Measurements from ENCODE around the gene TIMP2.
"Not testable (repeated sequence)": the region's sequence is repeated elsewhere in the genome, so short reads cannot be mapped to it uniquely, and the experiment has no call there.

The TIMP2 gene

DNA sequence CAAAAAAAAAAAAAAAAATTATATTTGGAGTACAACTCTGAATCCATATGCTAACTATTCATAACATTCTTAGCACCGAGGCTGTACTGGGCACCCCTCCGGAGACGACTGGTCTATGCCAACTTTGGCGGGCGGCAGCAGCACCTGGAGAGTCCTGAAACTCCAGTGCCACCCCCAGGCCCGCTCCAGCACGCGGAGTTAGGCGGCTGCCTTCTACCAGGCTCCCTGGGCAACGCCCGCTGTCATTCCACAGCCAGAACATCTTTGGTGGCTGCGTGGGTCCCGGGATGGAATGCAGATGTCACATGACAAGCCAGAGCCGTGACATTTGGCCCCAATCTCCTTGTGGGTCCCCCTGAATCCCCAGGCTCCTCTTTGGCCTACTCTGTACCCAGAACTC is 6.2 kb downstream of the TIMP2 start:
- H3K27ac ChIP-seq: no peak overlapping the region
- TF ChIP-seq ZFX (IDR thresholded peaks at IDR 0.05): no peak
- TF ChIP-seq, protein P1, sequence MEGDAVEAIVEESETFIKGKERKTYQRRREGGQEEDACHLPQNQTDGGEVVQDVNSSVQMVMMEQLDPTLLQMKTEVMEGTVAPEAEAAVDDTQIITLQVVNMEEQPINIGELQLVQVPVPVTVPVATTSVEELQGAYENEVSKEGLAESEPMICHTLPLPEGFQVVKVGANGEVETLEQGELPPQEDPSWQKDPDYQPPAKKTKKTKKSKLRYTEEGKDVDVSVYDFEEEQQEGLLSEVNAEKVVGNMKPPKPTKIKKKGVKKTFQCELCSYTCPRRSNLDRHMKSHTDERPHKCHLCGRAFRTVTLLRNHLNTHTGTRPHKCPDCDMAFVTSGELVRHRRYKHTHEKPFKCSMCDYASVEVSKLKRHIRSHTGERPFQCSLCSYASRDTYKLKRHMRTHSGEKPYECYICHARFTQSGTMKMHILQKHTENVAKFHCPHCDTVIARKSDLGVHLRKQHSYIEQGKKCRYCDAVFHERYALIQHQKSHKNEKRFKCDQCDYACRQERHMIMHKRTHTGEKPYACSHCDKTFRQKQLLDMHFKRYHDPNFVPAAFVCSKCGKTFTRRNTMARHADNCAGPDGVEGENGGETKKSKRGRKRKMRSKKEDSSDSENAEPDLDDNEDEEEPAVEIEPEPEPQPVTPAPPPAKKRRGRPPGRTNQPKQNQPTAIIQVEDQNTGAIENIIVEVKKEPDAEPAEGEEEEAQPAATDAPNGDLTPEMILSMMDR (conservative IDR thresholded peaks at IDR 0.05): no peak

DNA sequence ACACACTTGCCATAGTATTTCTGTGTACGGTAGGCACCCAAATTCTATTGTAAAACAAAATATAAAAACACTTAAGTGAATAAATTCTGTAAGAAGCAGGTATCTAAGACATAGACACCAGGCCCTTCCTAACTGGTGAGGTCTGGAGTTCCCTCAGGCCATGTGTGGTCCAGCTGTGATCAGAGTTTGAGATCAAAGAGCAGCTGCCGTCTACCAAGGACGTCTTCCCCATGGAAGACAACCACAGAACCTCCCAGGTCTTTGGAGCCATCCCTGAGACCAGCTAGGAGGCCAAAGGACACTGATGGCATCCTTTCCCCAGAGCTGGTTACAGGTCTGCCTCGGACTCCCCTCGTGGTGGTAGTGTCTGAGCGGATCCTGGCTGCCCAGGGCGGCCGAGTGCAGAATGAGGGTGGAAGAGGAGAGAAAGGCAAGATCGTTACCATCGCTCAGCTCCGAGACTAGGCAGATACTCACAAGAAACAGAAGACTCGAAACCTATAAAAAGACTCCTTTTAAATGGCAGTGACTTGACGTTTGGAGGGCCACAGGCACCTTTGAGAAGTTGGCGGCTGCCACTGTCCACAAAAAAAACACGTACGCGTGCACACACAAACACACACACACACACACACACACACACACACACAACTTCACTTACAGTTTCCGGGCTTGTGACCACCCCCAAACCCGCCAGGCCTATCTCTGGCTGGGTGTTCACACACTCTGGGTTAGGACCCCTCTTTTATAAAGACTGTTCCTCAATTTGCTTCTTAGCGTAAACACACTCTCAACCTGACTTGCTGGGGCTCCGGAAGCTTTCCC is 7.5 kb downstream of the TIMP2 start:
- no peak overlapping the region for H3K27ac ChIP-seq
- TF ChIP-seq ZFX (IDR thresholded peaks at IDR 0.05): no peak
- TF ChIP-seq, protein P1 (conservative IDR thresholded peaks at IDR 0.05): no peak

DNA sequence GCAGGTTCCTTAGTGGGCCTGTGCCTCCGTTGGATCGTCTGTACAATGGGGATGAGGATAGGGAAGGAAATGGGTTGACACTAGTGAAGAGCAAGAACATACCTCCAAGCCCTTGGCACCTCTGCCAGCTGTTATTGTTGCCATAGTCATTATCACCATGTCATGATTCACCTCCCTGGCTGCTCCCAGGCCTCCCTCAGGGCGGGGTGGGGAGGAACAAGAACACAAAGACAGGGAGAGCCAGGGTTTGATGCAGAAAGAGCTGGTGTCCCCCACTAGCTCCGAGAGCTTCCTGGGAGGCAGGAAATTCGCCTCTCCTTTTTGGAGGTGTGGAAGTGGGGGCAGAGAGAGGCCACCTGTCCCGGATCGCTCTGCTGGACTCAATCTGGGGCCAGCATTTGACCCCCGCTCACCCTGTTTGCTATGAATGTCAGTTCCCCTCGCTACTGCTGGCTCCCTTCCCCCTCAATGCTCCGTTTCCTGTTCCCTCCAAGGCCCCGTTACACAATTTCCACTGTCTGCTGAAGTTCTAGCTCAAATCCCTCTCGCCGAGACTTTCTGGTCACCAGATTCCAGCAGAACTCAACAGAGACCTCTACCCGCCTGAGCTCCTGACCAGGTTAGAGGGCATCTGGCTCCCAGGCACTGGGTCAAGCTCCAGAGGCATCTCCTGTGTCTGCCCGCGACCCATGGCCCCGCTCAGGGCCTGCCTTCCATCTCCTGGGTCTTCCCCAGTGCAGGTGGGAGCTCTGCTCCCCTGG is 9.1 kb downstream of the TIMP2 start:
- H3K27ac ChIP-seq: no peak overlapping the region
- TF ChIP-seq, protein P1 (conservative IDR thresholded peaks at IDR 0.05): no peak
- no peak for TF ChIP-seq ZFX (IDR thresholded peaks at IDR 0.05)

DNA sequence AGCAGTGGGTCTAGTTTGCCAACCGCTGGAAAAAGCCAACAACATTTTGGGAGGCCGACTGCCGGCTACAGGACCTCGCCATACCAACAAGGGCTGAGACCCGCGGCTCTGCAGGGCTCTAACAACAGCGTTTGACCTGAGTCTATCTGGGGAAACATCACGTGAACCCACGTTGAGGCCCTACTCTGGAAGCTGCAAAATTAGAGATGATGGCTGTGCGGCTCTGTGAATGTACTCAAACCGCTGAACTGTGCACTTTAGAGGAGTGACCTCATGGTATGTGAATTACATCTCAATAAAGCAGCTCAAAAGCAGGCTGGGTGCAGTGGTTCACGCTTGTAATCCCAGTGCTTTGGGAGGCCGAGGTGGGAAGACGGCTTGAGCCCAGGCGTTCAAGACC is 12.1 kb downstream of the TIMP2 start:
- no peak overlapping the region for H3K27ac ChIP-seq
- TF ChIP-seq, protein P1 (conservative IDR thresholded peaks at IDR 0.05): no peak
- TF ChIP-seq ZFX (IDR thresholded peaks at IDR 0.05): no peak

DNA sequence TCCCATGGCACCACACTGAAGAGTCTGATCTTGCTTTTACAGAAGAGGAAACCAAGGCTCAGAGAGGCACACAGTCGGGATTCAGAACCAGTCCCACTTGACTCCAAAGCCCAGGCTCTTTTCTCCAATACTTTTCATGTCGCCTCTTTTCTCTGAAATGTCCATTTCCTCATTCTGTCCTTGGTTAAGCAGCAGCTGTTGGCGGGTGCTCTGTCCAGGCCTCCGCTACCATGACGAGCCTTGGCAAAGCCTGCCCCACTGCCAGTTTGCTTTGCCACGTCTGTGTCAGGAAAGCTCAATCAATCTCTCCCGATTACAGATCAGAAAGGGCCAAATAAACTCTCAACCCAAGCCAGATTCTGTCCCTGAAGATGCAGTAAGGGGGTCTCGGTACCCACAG is 13.1 kb downstream of the TIMP2 start:
- no peak overlapping the region for H3K27ac ChIP-seq
- TF ChIP-seq ZFX (IDR thresholded peaks at IDR 0.05): no peak
- TF ChIP-seq, protein P1 (conservative IDR thresholded peaks at IDR 0.05): no peak

DNA sequence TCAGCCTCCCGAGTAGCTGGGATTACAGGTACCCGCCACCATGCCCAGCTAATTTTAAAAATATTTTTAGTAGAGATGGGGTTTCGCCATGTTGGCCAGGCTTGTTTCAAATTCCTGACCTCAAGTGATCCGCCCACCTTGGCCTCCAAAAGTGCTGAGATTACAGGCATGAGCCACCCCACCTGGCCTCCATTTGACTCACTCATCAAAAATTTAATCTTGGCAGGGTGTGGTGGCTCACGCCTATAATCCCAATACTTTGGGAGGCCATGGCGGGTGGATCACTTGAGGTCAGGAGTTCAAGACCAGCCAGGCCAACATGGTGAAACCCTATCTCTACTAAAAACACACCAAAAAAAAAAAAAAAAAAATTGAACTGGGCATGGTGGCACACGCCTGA is 13.6 kb downstream of the TIMP2 start:
- not testable (repeated sequence) for H3K27ac ChIP-seq

DNA sequence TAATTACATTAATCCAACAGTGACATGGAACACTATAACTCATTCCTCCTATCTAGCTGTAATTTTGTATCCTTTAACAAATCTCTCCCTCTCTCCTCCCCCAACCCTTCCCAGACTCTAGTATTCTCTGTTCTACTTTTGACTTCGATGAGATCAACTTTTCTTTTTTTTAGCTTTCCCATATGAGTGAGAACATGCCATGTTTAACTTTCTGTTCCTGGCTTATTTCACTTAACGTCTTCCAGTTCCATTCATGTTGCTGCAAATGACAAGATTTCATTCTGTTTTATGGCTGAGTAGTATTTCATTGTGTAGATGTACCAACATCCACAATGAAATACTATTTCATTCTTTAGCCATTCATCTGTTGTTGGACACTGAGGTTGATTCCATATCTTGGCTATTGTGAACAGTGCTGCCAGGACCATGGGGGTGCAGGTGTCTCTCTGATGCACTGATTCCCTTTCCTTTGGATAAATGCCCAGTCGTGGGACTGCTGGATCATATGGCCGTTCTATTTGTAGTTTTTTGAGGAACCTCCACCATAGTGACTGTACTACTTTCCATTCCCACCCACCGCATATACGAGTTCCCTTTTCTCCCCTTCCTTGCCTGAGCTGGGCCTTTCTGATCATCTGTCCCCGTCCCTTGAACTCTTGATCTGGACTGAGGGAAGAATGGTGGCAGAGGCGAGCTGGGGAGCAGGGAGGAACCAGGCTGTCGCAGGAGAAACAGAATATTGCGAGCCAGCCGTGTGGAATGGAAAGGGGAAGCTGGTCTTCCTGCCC is 14.5 kb downstream of the TIMP2 start:
- TF ChIP-seq, protein P1 (conservative IDR thresholded peaks at IDR 0.05): no peak
- TF ChIP-seq ZFX (IDR thresholded peaks at IDR 0.05): no peak
- no peak overlapping the region for H3K27ac ChIP-seq

Measured in C4-2B (cell line).